ENCODE results near the gene KIF5A. TPM values are rescaled to one million over a fixed set of nuclear protein-coding genes. Genes with fewer than 3 reads are reported as not detected.

The KIF5A gene
- total and polyA plus RNA-seq, 2 of the 4 experiments (the other 2 are of a cell fraction) = 0.15 to 0.18 TPM

GRCh38 chr12:57615637-57616036 lies 65.8 kb downstream of the KIF5A start:
- H3K4me1 ChIP-seq (ENCODE audit: control insufficient read depth, insufficient read depth, low read length) = peaks cover 4% of the 10 kb centered on the region
- DNase-seq = no peak
- no peak overlapping the region for H3K4me2 ChIP-seq (ENCODE audit: low read depth, low read length)
- no peak overlapping the region for H2BK20ac ChIP-seq (ENCODE audit: low read depth, low read length)
- no peak overlapping the region for H3K9ac ChIP-seq (ENCODE audit: low read depth, low read length)
- no peak overlapping the region for H3K14ac ChIP-seq (replicated peaks; ENCODE audit: low read depth, low read length)
- H4K91ac ChIP-seq (ENCODE audit: insufficient read depth, low read depth, low read length) = no peak overlapping the region
- no peak overlapping the region for H3K4ac ChIP-seq (ENCODE audit: low read depth, low read length)
- 65% methylated on average over 2 of the region's 5 CpGs; no CpG with 5 or more reads in 1 of the 2 experiments for WGBS, 2 experiments (ENCODE audit: extremely low coverage in 2 of 2, insufficient read length in 1 of 2)
- intact Hi-C loops (cut with micrococcal nuclease) (no loop called here), dilution Hi-C loops (cut with HindIII; ENCODE audit: low sequenced_read_pairs, unreplicated experiment) (no loop called here), in situ Hi-C loops (cut with MboI; ENCODE audit: low sequenced_read_pairs) (no loop called here)
- H2BK5ac ChIP-seq (ENCODE audit: low read depth, low read length, poor library complexity, severe bottlenecking) = no peak overlapping the region
- no peak overlapping the region for H3K56ac ChIP-seq (ENCODE audit: extremely low read depth, insufficient read depth, low read length)
- no peak for TF ChIP-seq RAD21 (IDR thresholded peaks at IDR 0.05; ENCODE audit: low read length)
- H4K20me1 ChIP-seq (ENCODE audit: insufficient read depth, low read length) = no peaks in the 10 kb centered on the region
- H3K18ac ChIP-seq (ENCODE audit: low read depth, low read length) = no peak overlapping the region
- no peak overlapping the region for H2BK120ac ChIP-seq (ENCODE audit: low read depth, low read length)
- H4K5ac ChIP-seq (ENCODE audit: low read depth, low read length) = no peak overlapping the region
- ATAC-seq (ENCODE audit: low read depth) = no peak
- no peak overlapping the region for H2AK5ac ChIP-seq (ENCODE audit: low read depth, low read length)
- H3K4me3 ChIP-seq (ENCODE audit: insufficient read depth, low read depth, low read length) = no peak overlapping the region
- H2AFZ ChIP-seq (replicated peaks; ENCODE audit: low read length, poor library complexity) = no peak overlapping the region
- H3K23ac ChIP-seq (ENCODE audit: low read depth, low read length) = no peak overlapping the region
- peaks cover 8% of the 10 kb centered on the region; the same call in 1 of the 2 replicates for H3K9me1 ChIP-seq (ENCODE audit: insufficient read depth, low read length)
- no peak overlapping the region for H4K8ac ChIP-seq (ENCODE audit: low read depth in 2 of 2, low read length in 2 of 2)
- peaks cover 0 to 13% of the 10 kb centered on the region in 2 experiments; a peak in 2 of 4 replicates for H3K79me1 ChIP-seq (ENCODE audit: low read depth in 1 of 2, low read length in 2 of 2)
- H3K9me3 ChIP-seq (ENCODE audit: control insufficient read depth, insufficient read depth, low read length) = no peaks in the 10 kb centered on the region
- CTCF ChIA-PET = interaction anchor here (0.7 to 0.9 kb wide), 2 partner anchors 17 to 32 kb away, joined by 3 read pairs; partner anchors contain the start of gene B4GALNT1
- H3K27me3 ChIP-seq (ENCODE audit: control insufficient read depth, insufficient read depth, low read length) = peaks cover 10% of the 10 kb centered on the region
- no peak overlapping the region for H3K27ac ChIP-seq (ENCODE audit: insufficient read depth, low read length)
- H2AK9ac ChIP-seq (replicated peaks; ENCODE audit: low read depth, low read length, poor library complexity) = no peak overlapping the region
- no peak overlapping the region for H2BK15ac ChIP-seq (ENCODE audit: low read depth, low read length)
- peaks cover 36% of the 10 kb centered on the region for H3K36me3 ChIP-seq (ENCODE audit: control insufficient read depth, insufficient read depth, low read length)
- no TSS peak for BruUV-seq (replicated peaks)
- POLR2A ChIA-PET (ENCODE audit: unreplicated experiment) = no interaction called here
